A673 (cell line): ENCODE data around the gene PTTG2. TPM values are rescaled to one million over a fixed set of nuclear protein-coding genes. Genes with fewer than 3 reads are reported as not detected.

Experiments used
- BruUV-seq: library from RNA; stranded (reverse); fragments of 400-500 nt; replicated peaks from 2 replicates; lab custom pipeline; 2021; lab: Mats Ljungman, UMichigan
- CTCF ChIA-PET: fragments of 300-600 bp; sonication (Branson Sonifier 250); formaldehyde crosslinking; loops from one replicate; lab custom pipeline; 2022; ENCODE audit warnings: antibody characterized with exemption; lab: Charles Lee
- POLR2A ChIA-PET: fragments of 300-600 bp; sonication (Branson Sonifier 250); formaldehyde crosslinking; loops from one replicate; lab custom pipeline; 2022; ENCODE audit warnings: antibody characterized with exemption; ENCODE audit not compliant: low non-redundant PET; lab: Charles Lee
- DNase-seq: peaks from one replicate; pipeline ENCODE4 v3.0.0-alpha.2; 2015; ENCODE audit warnings: low spot score
- H3K27ac ChIP-seq: fragments of 200-600 bp; sonication (generic); 2 replicates; pipeline ENCODE4 v1.5.1; 2016; ENCODE audit warnings: mixed run types, low read depth, mild to moderate bottlenecking, mixed read lengths, antibody characterized with exemption, low read length; ENCODE audit not compliant: poor library complexity, severe bottlenecking
- H3K27me3 ChIP-seq: fragments of 200-600 bp; sonication (generic); replicated peaks from 2 replicates; pipeline ENCODE4 v1.6.1; 2017; ENCODE audit warnings: mixed run types, low read depth, mild to moderate bottlenecking, mixed read lengths, antibody characterized with exemption, low read length; ENCODE audit not compliant: insufficient read depth, poor library complexity
- H3K36me3 ChIP-seq: fragments of 200-600 bp; sonication (generic); 2 replicates; pipeline ENCODE4 v1.6.1; 2016; ENCODE audit warnings: mixed run types, mild to moderate bottlenecking, mixed read lengths, antibody characterized with exemption, low read length; ENCODE audit not compliant: insufficient read depth, poor library complexity, severe bottlenecking
- H3K4me1 ChIP-seq: fragments of 200-600 bp; sonication (generic); 2 replicates; pipeline ENCODE4 v1.6.1; 2017; ENCODE audit warnings: mixed run types, mild to moderate bottlenecking, mixed read lengths, antibody characterized with exemption, low read length; ENCODE audit not compliant: insufficient read depth, poor library complexity, severe bottlenecking
- H3K4me3 ChIP-seq: fragments of 200-600 bp; sonication (generic); 2 replicates; pipeline ENCODE4 v1.5.1; 2016; ENCODE audit warnings: low read depth, mixed run types, mild to moderate bottlenecking, mixed read lengths, low read length; ENCODE audit not compliant: poor library complexity, severe bottlenecking
- H3K9me3 ChIP-seq: fragments of 200-600 bp; sonication (generic); 2 replicates; pipeline ENCODE4 v1.6.1; 2016; ENCODE audit warnings: mixed run types, low read depth, mild to moderate bottlenecking, mixed read lengths, antibody characterized with exemption, low read length; ENCODE audit not compliant: poor library complexity, severe bottlenecking
- EZH2 ChIP-seq: fragments of 200-600 bp; sonication (generic); IDR thresholded peaks from 2 replicates; pipeline ENCODE4 v1.6.1; 2017; ENCODE audit warnings: borderline replicate concordance, low read depth, mild to moderate bottlenecking, mixed read lengths, antibody characterized with exemption, low read length; ENCODE audit not compliant: poor library complexity, severe bottlenecking
- intact Hi-C: fragments of 100-400 bp; cut with micrococcal nuclease; formaldehyde crosslinking; loops from one replicate; pipeline ENCODE4 v1.10.0; 2022; ENCODE audit not compliant: unreplicated experiment
- total RNA-seq: library from RNA; stranded (reverse); gene quantifications from 2 replicates; pipeline ENCODE4 v1.2.3, GENCODE V29; 2021
- TF ChIP-seq, protein P1 (sequence below): fragments of 300-800, 200-600 bp; sonication (generic); conservative IDR thresholded peaks from 2 replicates; pipeline ENCODE4 v1.5.1; 2017; ENCODE audit warnings: low read depth, mild to moderate bottlenecking, antibody characterized with exemption, low read length, moderate library complexity, mixed read lengths

The PTTG2 gene
- total RNA-seq, 1 experiment from 2014 or later = not detected

DNA sequence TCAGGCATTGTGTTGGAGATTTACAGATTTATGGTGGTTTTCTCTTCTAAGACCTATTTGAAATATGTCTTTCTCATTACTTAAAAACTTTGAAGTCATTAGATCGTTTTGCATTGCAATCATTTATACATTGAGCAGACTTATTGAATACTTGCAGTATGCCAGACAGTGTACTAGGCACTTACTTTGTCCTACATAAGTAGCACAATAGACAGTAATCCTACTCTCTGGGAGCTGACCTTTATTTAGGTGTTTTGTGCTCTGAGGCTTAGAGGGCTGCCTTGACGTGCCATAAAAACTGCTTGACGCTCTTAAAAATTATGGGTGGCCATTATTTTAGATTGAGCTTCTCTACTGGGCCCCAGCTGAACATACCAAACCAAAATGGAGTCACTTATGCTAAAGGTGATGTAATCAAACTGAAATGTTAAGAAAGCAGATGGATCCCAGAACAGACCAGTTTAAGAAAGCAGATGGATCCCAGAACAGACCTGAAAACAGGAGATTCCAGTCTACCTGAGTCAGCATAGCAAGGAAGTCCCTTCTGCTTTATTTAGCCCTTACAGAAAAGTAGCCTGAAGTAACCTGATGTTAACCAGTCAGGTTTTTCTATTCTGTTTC is 42.4 kb downstream of the PTTG2 start:
- Histone ChIP-seq H3K27me3 (no peaks in the 10 kb centered on the region), H3K4me3 (no peak overlapping the region), H3K36me3 (no peaks in the 10 kb centered on the region), H3K9me3 (no peaks in the 10 kb centered on the region), H3K27ac (no peak overlapping the region), H3K4me1 (no peaks in the 10 kb centered on the region)
- no peak for TF ChIP-seq EZH2
- TF ChIP-seq, protein P1, sequence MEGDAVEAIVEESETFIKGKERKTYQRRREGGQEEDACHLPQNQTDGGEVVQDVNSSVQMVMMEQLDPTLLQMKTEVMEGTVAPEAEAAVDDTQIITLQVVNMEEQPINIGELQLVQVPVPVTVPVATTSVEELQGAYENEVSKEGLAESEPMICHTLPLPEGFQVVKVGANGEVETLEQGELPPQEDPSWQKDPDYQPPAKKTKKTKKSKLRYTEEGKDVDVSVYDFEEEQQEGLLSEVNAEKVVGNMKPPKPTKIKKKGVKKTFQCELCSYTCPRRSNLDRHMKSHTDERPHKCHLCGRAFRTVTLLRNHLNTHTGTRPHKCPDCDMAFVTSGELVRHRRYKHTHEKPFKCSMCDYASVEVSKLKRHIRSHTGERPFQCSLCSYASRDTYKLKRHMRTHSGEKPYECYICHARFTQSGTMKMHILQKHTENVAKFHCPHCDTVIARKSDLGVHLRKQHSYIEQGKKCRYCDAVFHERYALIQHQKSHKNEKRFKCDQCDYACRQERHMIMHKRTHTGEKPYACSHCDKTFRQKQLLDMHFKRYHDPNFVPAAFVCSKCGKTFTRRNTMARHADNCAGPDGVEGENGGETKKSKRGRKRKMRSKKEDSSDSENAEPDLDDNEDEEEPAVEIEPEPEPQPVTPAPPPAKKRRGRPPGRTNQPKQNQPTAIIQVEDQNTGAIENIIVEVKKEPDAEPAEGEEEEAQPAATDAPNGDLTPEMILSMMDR = no peak
- intact Hi-C loops = no loop called here
- ChIA-PET CTCF (no interaction called here), POLR2A (no interaction called here)
- BruUV-seq = no TSS peak
- DNase-seq = no peak

DNA sequence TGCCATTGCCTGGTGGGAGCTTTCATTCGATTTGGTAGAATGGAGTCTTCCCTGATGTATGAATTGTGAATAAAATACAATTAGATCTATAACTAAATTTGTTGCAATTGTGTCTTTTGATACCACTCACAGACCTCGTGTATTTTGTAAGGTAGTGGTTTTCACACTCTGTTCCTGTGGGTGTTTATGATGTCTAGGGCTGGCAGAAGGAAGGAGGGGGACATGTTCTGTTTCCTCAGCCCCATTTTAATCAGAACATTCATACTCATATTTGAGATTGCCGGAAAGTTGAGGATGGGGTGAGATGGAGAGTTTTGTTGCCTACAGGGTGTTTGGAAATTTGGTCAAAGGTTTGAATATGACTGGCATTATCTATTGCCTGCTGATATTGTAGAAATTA is 42.9 kb downstream of the PTTG2 start:
- Histone ChIP-seq H3K4me1 (no peaks in the 10 kb centered on the region), H3K27me3 (no peaks in the 10 kb centered on the region), H3K9me3 (no peaks in the 10 kb centered on the region), H3K4me3 (no peak overlapping the region), H3K27ac (no peak overlapping the region), H3K36me3 (no peaks in the 10 kb centered on the region)
- CTCF ChIA-PET = no interaction called here
- no TSS peak for BruUV-seq
- no peak for DNase-seq
- POLR2A ChIA-PET = interaction anchor here (0.6 kb wide), 1 partner anchor 50 kb away, joined by 3 read pairs; no protein-coding TSS in a partner anchor
- TF ChIP-seq, protein P1 = no peak
- TF ChIP-seq EZH2 = no peak
- intact Hi-C loops = no loop called here

DNA sequence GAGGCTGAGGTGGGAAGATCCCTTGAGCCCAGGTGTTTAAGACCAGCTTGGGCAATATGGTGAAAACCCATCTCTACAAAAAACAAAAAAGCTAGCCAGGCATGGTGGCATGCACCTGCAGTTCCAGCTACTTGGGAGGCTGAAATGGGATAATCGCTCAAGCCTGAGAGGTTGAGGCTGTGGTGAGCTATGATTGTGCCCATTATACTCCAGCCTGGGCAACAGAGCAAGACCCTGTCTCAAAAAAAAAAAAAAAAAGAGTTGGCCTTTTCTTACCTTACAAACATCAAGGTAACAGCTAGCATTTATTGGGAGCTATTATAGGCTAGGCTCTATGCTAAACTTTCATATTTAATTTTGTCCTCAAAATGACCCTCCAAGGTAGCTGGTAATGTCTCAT is 43.4 kb downstream of the PTTG2 start:
- BruUV-seq = no TSS peak
- POLR2A ChIA-PET = interaction anchor here (0.6 kb wide), 1 partner anchor 49 kb away, joined by 3 read pairs; no protein-coding TSS in a partner anchor

More for the DNA sequence above, 43.4 kb downstream of the PTTG2 start:
- no peak for DNase-seq
- TF ChIP-seq, protein P1 = no peak
- no peak for TF ChIP-seq EZH2
- CTCF ChIA-PET = no interaction called here
- Histone ChIP-seq H3K27ac (no peak overlapping the region), H3K4me1 (no peaks in the 10 kb centered on the region), H3K27me3 (no peaks in the 10 kb centered on the region), H3K36me3 (no peaks in the 10 kb centered on the region), H3K9me3 (no peaks in the 10 kb centered on the region), H3K4me3 (no peak overlapping the region)
- intact Hi-C loops = no loop called here
